IMR-90 (cell line): ENCODE measurements around the gene DPYD. TPM values are rescaled to one million over a fixed set of nuclear protein-coding genes. Genes with fewer than 3 reads are reported as not detected.

Source experiments
- ATAC-seq: fragments of 200-7000 bp; cut with Tn5 transposase; 2 replicates; pipeline ENCODE4 v1.9.1; 2020; ENCODE audit warnings: low read depth, mild to moderate bottlenecking, moderate library complexity
- BruUV-seq: library from RNA; stranded (reverse); fragments of 400-500 nt; replicated peaks from 2 replicates; lab custom pipeline; 2021; lab: Mats Ljungman, UMichigan
- CTCF ChIA-PET: fragments of 300-600 bp; formaldehyde crosslinking; extraction: SDS; loops from one replicate; lab custom pipeline; 2021; ENCODE audit warnings: antibody characterized with exemption; lab: Yijun Ruan, JAX
- POLR2A ChIA-PET: fragments of 300-600 bp; sonication (Branson Sonifier 250); formaldehyde crosslinking; loops from one replicate; lab custom pipeline; 2022; ENCODE audit warnings: antibody characterized with exemption; ENCODE audit not compliant: unreplicated experiment; lab: Charles Lee
- DNase-seq: peaks from one replicate; pipeline ENCODE4 v3.0.0; 2013
- H2AFZ ChIP-seq: replicated peaks from 2 replicates; pipeline ENCODE3; 2013; ENCODE audit warnings: low read length, mild to moderate bottlenecking; ENCODE audit not compliant: poor library complexity
- H2AK5ac ChIP-seq: 2 replicates; pipeline ENCODE4 v1.6.1; 2013; ENCODE audit warnings: low read depth, low read length, inconsistent platforms
- H2AK9ac ChIP-seq: replicated peaks from 2 replicates; pipeline ENCODE3; 2013; ENCODE audit warnings: mild to moderate bottlenecking, low read depth, low read length, moderate library complexity; ENCODE audit not compliant: poor library complexity
- H2BK120ac ChIP-seq: 2 replicates; pipeline ENCODE4 v1.6.1; 2013; ENCODE audit warnings: low read depth, low read length, inconsistent platforms
- H2BK15ac ChIP-seq: 3 replicates; pipeline ENCODE4 v1.6.1; 2013; ENCODE audit warnings: low read depth, low read length, inconsistent platforms
- H2BK20ac ChIP-seq: 2 replicates; pipeline ENCODE4 v1.6.1; 2013; ENCODE audit warnings: low read depth, mild to moderate bottlenecking, inconsistent platforms, low read length, moderate library complexity
- H2BK5ac ChIP-seq: 2 replicates; pipeline ENCODE4 v1.6.1; 2013; ENCODE audit warnings: mild to moderate bottlenecking, low read depth, low read length, inconsistent platforms; ENCODE audit not compliant: poor library complexity, severe bottlenecking
- H3K14ac ChIP-seq: replicated peaks from 2 replicates; pipeline ENCODE4 v1.6.1; 2013; ENCODE audit warnings: low read depth, low read length, inconsistent platforms
- H3K18ac ChIP-seq: 2 replicates; pipeline ENCODE4 v1.6.1; 2013; ENCODE audit warnings: low read depth, low read length, control low read depth
- H3K23ac ChIP-seq: 2 replicates; pipeline ENCODE4 v1.6.1; 2013; ENCODE audit warnings: low read depth, low read length, inconsistent platforms
- H3K27ac ChIP-seq: 2 replicates; pipeline ENCODE4 v1.5.1; 2013; ENCODE audit warnings: mild to moderate bottlenecking, control low read depth, low read length; ENCODE audit not compliant: insufficient read depth
- H3K27me3 ChIP-seq: 2 replicates; pipeline ENCODE4 v1.6.1; 2013; ENCODE audit warnings: low read length; ENCODE audit not compliant: control insufficient read depth, insufficient read depth
- H3K36me3 ChIP-seq: 2 replicates; pipeline ENCODE4 v1.6.1; 2013; ENCODE audit warnings: low read length, mixed read lengths; ENCODE audit not compliant: control insufficient read depth, insufficient read depth
- H3K4ac ChIP-seq: 2 replicates; pipeline ENCODE4 v1.6.1; 2013; ENCODE audit warnings: low read depth, low read length, inconsistent platforms
- H3K4me1 ChIP-seq: 2 replicates; pipeline ENCODE4 v1.6.1; 2013; ENCODE audit warnings: low read length, mixed read lengths; ENCODE audit not compliant: control insufficient read depth, insufficient read depth
- H3K4me2 ChIP-seq: 2 replicates; pipeline ENCODE4 v1.6.1; 2013; ENCODE audit warnings: low read depth, mild to moderate bottlenecking, control low read depth, low read length, moderate library complexity
- H3K4me3 ChIP-seq: 2 replicates; pipeline ENCODE4 v1.5.1; 2013; ENCODE audit warnings: low read depth, mild to moderate bottlenecking, control low read depth, low read length, moderate library complexity; ENCODE audit not compliant: insufficient read depth
- H3K56ac ChIP-seq: 2 replicates; pipeline ENCODE4 v1.6.1; 2013; ENCODE audit warnings: low read length, inconsistent platforms; ENCODE audit not compliant: insufficient read depth; ENCODE audit errors: extremely low read depth
- H3K79me1 ChIP-seq, 2 experiments: 2 replicates each; pipeline ENCODE4 v1.6.1; 2013; ENCODE audit warnings: low read length in 2 of 2, inconsistent platforms in 1 of 2, low read depth in 1 of 2
- H3K9ac ChIP-seq: 2 replicates; pipeline ENCODE4 v1.6.1; 2013; ENCODE audit warnings: low read depth, low read length, control low read depth
- H3K9me1 ChIP-seq: 2 replicates; pipeline ENCODE4 v1.6.1; 2013; ENCODE audit warnings: low read length, inconsistent platforms; ENCODE audit not compliant: insufficient read depth
- H3K9me3 ChIP-seq: 2 replicates; pipeline ENCODE4 v1.6.1; 2013; ENCODE audit warnings: low read length; ENCODE audit not compliant: control insufficient read depth, insufficient read depth
- H4K20me1 ChIP-seq: 2 replicates; pipeline ENCODE4 v1.6.1; 2013; ENCODE audit warnings: low read length, inconsistent platforms; ENCODE audit not compliant: insufficient read depth
- H4K5ac ChIP-seq: 2 replicates; pipeline ENCODE4 v1.6.1; 2013; ENCODE audit warnings: mild to moderate bottlenecking, low read depth, low read length, control low read depth
- H4K8ac ChIP-seq, 2 experiments: 2 replicates each; pipeline ENCODE4 v1.6.1; 2013; ENCODE audit warnings: low read depth in 2 of 2, low read length in 2 of 2, control low read depth in 1 of 2, inconsistent platforms in 1 of 2
- H4K91ac ChIP-seq: 2 replicates; pipeline ENCODE4 v1.6.1; 2013; ENCODE audit warnings: low read depth, low read length, inconsistent platforms; ENCODE audit not compliant: insufficient read depth
- BHLHE40 ChIP-seq: fragments of 150-350 bp; IDR thresholded peaks from 2 replicates; pipeline ENCODE4 v1.6.1; 2016; ENCODE audit warnings: mild to moderate bottlenecking, low read depth, low read length
- CEBPB ChIP-seq: IDR thresholded peaks from 2 replicates; pipeline ENCODE4 v1.6.1; 2012; ENCODE audit warnings: low read depth, low read length, improper control_type of control experiment
- CHD1 ChIP-seq: IDR thresholded peaks from 2 replicates; pipeline ENCODE4 v1.6.1; 2012; ENCODE audit warnings: low read depth, low read length, improper control_type of control experiment
- FOS ChIP-seq: fragments of 150-350 bp; IDR thresholded peaks from 2 replicates; pipeline ENCODE4 v1.6.1; 2016; ENCODE audit warnings: low read depth, low read length
- MAFK ChIP-seq: IDR thresholded peaks from 2 replicates; pipeline ENCODE4 v1.6.1; 2012; ENCODE audit warnings: low read depth, low read length, improper control_type of control experiment
- MAZ ChIP-seq: IDR thresholded peaks from 2 replicates; pipeline ENCODE4 v1.6.1; 2012; ENCODE audit warnings: low read depth, mild to moderate bottlenecking, low read length, improper control_type of control experiment, moderate library complexity, borderline replicate concordance
- MXI1 ChIP-seq: IDR thresholded peaks from 2 replicates; pipeline ENCODE4 v1.6.1; 2012; ENCODE audit warnings: low read depth, mild to moderate bottlenecking, low read length, moderate library complexity, borderline replicate concordance
- NFE2L2 ChIP-seq: fragments of 150-350 bp; IDR thresholded peaks from 2 replicates; pipeline ENCODE4 v1.6.1; 2016; ENCODE audit warnings: low read depth, mild to moderate bottlenecking, low read length
- POLR2A ChIP-seq: IDR thresholded peaks from 2 replicates; pipeline ENCODE4 v1.6.1; 2012; ENCODE audit warnings: mild to moderate bottlenecking, low read depth, low read length
- RAD21 ChIP-seq: IDR thresholded peaks from 2 replicates; pipeline ENCODE4 v1.6.1; 2012; ENCODE audit warnings: low read length, improper control_type of control experiment
- RCOR1 ChIP-seq: IDR thresholded peaks from 2 replicates; pipeline ENCODE4 v1.6.1; 2012; ENCODE audit warnings: mild to moderate bottlenecking, low read length, improper control_type of control experiment; ENCODE audit not compliant: insufficient replicate concordance
- RFX5 ChIP-seq: IDR thresholded peaks from 2 replicates; pipeline ENCODE4 v1.8.0; 2012; ENCODE audit warnings: low read depth, mild to moderate bottlenecking, low read length, moderate library complexity
- SMC3 ChIP-seq: fragments of 150-350 bp; IDR thresholded peaks from 2 replicates; pipeline ENCODE4 v1.6.1; 2016; ENCODE audit warnings: low read depth, mild to moderate bottlenecking, antibody characterized with exemption, low read length, moderate library complexity
- WGBS, 2 experiments: methylation state at CpG; one replicate each; pipeline versions ENCODE4 v1.1.5 to v1.1.7; 2013; ENCODE audit warnings: missing lambda C conversion rate in 2 of 2; ENCODE audit not compliant: insufficient read length in 1 of 2; ENCODE audit errors: extremely low coverage in 2 of 2; 5-methylcytosine and 5-hydroxymethylcytosine counted together
- dilution Hi-C: fragments of 300-500 bp; cut with HindIII; formaldehyde crosslinking; loops from one replicate; pipeline ENCODE4 v1.14.3; 2018; ENCODE audit warnings: low sequenced_read_pairs; ENCODE audit not compliant: unreplicated experiment
- in situ Hi-C: fragments of 300-500 bp; cut with MboI; formaldehyde crosslinking; loops from 3 replicates; pipeline ENCODE4 v1.14.3; 2019; ENCODE audit warnings: low sequenced_read_pairs, inconsistent platforms, mixed read lengths
- intact Hi-C: fragments of 100-400 bp; cut with micrococcal nuclease; formaldehyde crosslinking; loops from 2 replicates; pipeline ENCODE4 v1.10.0; 2022
- polyA plus RNA-seq, 3 experiments: library from polyadenylated mRNA; depleted of rRNA; stranded (reverse); fragments of >200 nt; gene quantifications; 2 replicates each; pipeline ENCODE4 v1.2.3, GENCODE V29; 2012; ENCODE audit warnings: low replicate concordance in 1 of 3
- total RNA-seq: library from RNA; depleted of rRNA; stranded (reverse); fragments of >200 nt; gene quantifications from 2 replicates; pipeline ENCODE4 v1.2.3, GENCODE V29; 2012
- TF ChIP-seq, protein P1 (sequence below): fragments of 150-350 bp; IDR thresholded peaks from 2 replicates; pipeline ENCODE4 v1.6.1; 2017; ENCODE audit warnings: mild to moderate bottlenecking, antibody characterized with exemption, low read length, low read depth
- TF ChIP-seq, protein P2 (sequence below): fragments of 150-350 bp; IDR thresholded peaks from 2 replicates; pipeline ENCODE4 v1.6.1; 2016; ENCODE audit warnings: low read depth, mild to moderate bottlenecking, low read length, moderate library complexity, borderline replicate concordance
- TF ChIP-seq, protein P3 (sequence below): conservative IDR thresholded peaks from 2 replicates; pipeline ENCODE4 v1.5.1; 2012; ENCODE audit warnings: mild to moderate bottlenecking, low read depth, low read length, improper control_type of control experiment

Gene DPYD
- total and polyA plus RNA-seq, 2 of the 4 experiments (the other 2 are of a cell fraction) = 9.3 to 47.3 TPM

DNA sequence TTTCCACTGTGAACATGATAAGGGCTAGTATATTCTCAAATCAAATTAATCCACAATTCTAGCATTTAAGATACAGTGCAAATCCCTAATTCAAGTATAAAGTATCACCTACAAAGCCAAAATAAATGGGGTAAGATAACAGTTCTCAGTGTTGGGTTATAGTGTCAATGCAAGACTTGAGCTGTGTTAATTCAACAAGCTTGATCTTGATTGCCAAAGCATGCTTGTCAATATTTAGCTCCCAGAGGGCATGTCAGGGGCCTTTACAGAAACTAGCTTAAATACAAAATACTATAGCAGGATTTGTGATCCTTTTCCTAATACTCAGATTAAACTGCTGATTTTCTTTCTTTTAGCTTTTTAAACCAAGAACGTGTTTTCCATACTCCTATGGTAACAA lies 658.0 kb downstream of the DPYD start:
- Histone ChIP-seq H2AFZ (no peak overlapping the region), H3K79me1 (no peaks in the 10 kb centered on the region), H4K91ac (no peak overlapping the region), H3K27ac (no peak overlapping the region), H2BK20ac (no peak overlapping the region), H3K36me3 (no peaks in the 10 kb centered on the region), H2AK9ac (no peak overlapping the region), H2AK5ac (no peak overlapping the region), H3K4ac (no peak overlapping the region), H3K4me2 (no peak overlapping the region), H3K9me3 (no peaks in the 10 kb centered on the region), H4K8ac (no peak overlapping the region), H3K9ac (no peak overlapping the region), H3K27me3 (no peaks in the 10 kb centered on the region), H3K14ac (no peak overlapping the region), H4K5ac (no peak overlapping the region), H4K20me1 (no peaks in the 10 kb centered on the region), H3K56ac (no peak overlapping the region), H3K4me3 (no peak overlapping the region), H3K23ac (no peak overlapping the region), H2BK5ac (no peak overlapping the region), H3K4me1 (no peaks in the 10 kb centered on the region), H3K9me1 (no peaks in the 10 kb centered on the region), H2BK15ac (no peak overlapping the region), H3K18ac (no peak overlapping the region), H2BK120ac (no peak overlapping the region)
- in situ Hi-C loops = no loop called here
- POLR2A ChIA-PET = interaction anchor here (0.7 kb wide), 1 partner anchor 108 kb away, joined by 3 read pairs; no protein-coding TSS in a partner anchor
- no CpG with 5 or more reads among the region's 1 CpG for WGBS, 2 experiments
- CTCF ChIA-PET = no interaction called here
- ATAC-seq (no peak), DNase-seq (no peak)
- no TSS peak for BruUV-seq
- dilution Hi-C loops = no loop called here
- TF ChIP-seq CEBPB (no peak), SMC3 (no peak), MAFK (no peak), MAZ (no peak), RAD21 (no peak), RCOR1 (no peak), CHD1 (no peak), NFE2L2 (no peak), POLR2A (no peak), MXI1 (no peak), RFX5 (no peak), BHLHE40 (no peak), FOS (no peak)
- TF ChIP-seq, protein P1, sequence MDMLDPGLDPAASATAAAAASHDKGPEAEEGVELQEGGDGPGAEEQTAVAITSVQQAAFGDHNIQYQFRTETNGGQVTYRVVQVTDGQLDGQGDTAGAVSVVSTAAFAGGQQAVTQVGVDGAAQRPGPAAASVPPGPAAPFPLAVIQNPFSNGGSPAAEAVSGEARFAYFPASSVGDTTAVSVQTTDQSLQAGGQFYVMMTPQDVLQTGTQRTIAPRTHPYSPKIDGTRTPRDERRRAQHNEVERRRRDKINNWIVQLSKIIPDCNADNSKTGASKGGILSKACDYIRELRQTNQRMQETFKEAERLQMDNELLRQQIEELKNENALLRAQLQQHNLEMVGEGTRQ = no peak
- TF ChIP-seq, protein P2, sequence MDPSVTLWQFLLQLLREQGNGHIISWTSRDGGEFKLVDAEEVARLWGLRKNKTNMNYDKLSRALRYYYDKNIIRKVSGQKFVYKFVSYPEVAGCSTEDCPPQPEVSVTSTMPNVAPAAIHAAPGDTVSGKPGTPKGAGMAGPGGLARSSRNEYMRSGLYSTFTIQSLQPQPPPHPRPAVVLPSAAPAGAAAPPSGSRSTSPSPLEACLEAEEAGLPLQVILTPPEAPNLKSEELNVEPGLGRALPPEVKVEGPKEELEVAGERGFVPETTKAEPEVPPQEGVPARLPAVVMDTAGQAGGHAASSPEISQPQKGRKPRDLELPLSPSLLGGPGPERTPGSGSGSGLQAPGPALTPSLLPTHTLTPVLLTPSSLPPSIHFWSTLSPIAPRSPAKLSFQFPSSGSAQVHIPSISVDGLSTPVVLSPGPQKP = no peak
- TF ChIP-seq, protein P3, sequence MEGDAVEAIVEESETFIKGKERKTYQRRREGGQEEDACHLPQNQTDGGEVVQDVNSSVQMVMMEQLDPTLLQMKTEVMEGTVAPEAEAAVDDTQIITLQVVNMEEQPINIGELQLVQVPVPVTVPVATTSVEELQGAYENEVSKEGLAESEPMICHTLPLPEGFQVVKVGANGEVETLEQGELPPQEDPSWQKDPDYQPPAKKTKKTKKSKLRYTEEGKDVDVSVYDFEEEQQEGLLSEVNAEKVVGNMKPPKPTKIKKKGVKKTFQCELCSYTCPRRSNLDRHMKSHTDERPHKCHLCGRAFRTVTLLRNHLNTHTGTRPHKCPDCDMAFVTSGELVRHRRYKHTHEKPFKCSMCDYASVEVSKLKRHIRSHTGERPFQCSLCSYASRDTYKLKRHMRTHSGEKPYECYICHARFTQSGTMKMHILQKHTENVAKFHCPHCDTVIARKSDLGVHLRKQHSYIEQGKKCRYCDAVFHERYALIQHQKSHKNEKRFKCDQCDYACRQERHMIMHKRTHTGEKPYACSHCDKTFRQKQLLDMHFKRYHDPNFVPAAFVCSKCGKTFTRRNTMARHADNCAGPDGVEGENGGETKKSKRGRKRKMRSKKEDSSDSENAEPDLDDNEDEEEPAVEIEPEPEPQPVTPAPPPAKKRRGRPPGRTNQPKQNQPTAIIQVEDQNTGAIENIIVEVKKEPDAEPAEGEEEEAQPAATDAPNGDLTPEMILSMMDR = no peak
- intact Hi-C loops = no loop called here
